DND-41 (cell line): Measurements from ENCODE around the gene DACH1.

ENCODE experiments used
- CTCF ChIP-seq: IDR thresholded peaks from 2 replicates; pipeline ENCODE4 v1.5.1; 2012; ENCODE audit warnings: borderline replicate concordance, low read length, moderate library complexity, mild to moderate bottlenecking; ENCODE audit not compliant: poor library complexity, severe bottlenecking; ENCODE audit errors: extremely low read depth
- EZH2 ChIP-seq: IDR thresholded peaks from 3 replicates; pipeline ENCODE4 v1.6.1; 2012; ENCODE audit warnings: borderline replicate concordance, low read depth, mild to moderate bottlenecking, moderate library complexity, low read length, inconsistent platforms; ENCODE audit not compliant: severe bottlenecking

DNA sequence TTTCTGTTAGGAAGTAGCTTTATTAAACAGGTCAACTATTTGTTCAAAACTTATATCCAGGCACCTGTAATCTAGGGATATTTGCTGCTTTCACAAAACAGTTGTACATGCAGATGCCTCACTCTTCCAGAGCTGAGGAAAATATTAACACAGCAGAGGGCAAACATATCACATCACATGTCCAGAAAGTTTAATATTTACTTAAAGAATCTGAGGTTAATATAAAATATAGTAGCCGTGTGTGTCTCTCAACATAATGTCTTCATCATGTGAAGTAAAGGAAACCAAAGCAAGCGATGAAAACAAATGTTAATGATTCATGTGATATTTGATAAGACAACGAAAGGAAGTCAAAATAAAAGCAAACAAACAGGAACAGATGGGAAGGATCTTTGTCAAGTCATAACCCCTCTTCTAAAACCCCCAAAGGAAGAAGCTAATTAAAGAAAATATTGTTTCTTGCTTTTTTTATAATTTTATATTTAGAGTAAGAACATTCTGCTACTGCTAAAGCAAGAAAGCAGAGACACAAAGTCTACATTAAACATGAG, 418.8 kb downstream of the DACH1 start:
- TF ChIP-seq CTCF (no peak), EZH2 (no peak)
